Sigmoid colon (tissue), 3 donors: ENCODE measurements around the gene WHRN.

Experiments used
- CTCF ChIP-seq, 4 experiments: fragments of 450-650 bp in 3 of 4; fragments of 200-600 bp in 1 of 4; IDR thresholded peaks; one replicate each; pipeline ENCODE4 v1.5.1; 2016 to 2019; ENCODE audit warnings: antibody characterized with exemption in 4 of 4, mild to moderate bottlenecking in 3 of 4, moderate library complexity in 2 of 4
- POLR2A ChIP-seq, 2 donors: fragments of 450-650 bp; IDR thresholded peaks; one replicate each; pipeline ENCODE4 v1.6.1; 2016; ENCODE audit warnings: antibody characterized with exemption in 2 of 2, mild to moderate bottlenecking in 2 of 2, moderate library complexity in 2 of 2

DNA sequence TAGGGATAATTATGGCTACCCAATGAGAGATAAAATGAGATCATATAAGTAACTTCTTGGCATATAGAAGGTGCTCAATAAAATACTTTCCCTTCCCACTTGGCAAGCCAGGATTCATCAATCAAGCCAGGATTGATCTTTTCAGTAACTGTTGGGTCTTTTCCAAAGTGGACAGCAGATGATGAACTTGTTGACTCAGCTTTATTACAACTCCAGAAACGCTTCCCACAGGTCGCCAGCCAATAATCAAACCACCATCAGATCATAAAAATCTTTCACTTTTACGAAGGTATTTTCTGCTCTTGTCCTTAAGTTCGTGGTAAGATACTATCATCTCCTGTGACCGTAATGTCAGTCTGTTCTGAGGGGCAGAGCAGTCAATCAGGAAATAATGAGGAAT lies 39.8 kb upstream of the WHRN start:
- TF ChIP-seq CTCF (IDR thresholded peaks at IDR 0.05) (no peak), POLR2A (IDR thresholded peaks at IDR 0.05) (no peak)
